ENCODE data around the gene LYRM1. TPM values are rescaled to one million over a fixed set of nuclear protein-coding genes. Genes with fewer than 3 reads are reported as not detected.

The LYRM1 gene
- total and polyA plus RNA-seq, 10 of the 15 experiments (the other 5 are each of a cell fraction or from before 2014, with no cell fraction given), result 18.4 to 54.4 (median 38.0) TPM

DNA sequence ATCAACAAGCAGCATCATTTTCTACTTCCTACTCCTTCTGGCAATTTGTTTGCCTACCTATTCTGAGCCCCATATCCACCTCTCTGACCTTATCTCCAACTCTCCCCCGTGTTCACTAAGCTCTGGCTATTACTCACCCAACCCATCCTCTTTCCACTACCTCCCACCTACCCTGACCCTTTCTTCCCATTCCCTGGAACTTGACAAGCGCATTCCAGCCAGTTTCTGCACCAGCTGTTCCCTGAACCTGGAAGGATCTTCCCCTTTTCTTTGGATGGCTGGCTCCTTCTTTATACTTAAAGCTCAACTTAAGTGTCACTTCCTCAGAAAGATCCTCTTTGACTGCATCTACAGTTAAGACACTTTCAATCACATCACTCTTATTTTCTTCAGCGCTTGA, 2.6 kb upstream of the LYRM1 start:
- Histone ChIP-seq H3K9ac (ENCODE audit: control insufficient read depth, insufficient read depth, low read length) (no peak overlapping the region), H3K4me3 (no peak overlapping the region), H3K9me3 (replicated peaks; ENCODE audit: control insufficient read depth, insufficient read depth, low read length) (no peaks in the 10 kb centered on the region), H4K20me1 (ENCODE audit: control insufficient read depth, insufficient read depth) (no peaks in the 10 kb centered on the region), H3K27me3 (replicated peaks in 1 of 2; ENCODE audit: control insufficient read depth in 2 of 2, insufficient read depth in 2 of 2, low read length in 1 of 2) (no peaks in the 10 kb centered on the region), H3K36me3 (ENCODE audit: control insufficient read depth in 2 of 2, insufficient read depth in 2 of 2, low read length in 1 of 2) (no peaks in the 10 kb centered on the region; a peak in 1 of 4 replicates), H2AFZ (ENCODE audit: control insufficient read depth, low read depth, low read length) (no peak overlapping the region), H3K4me2 (ENCODE audit: control insufficient read depth, insufficient read depth) (no peak overlapping the region), H3K79me2 (ENCODE audit: control insufficient read depth, insufficient read depth, low read length) (peaks cover 20% of the 10 kb centered on the region), H3K4me1 (ENCODE audit: control insufficient read depth, insufficient read depth, low read length) (peaks cover 6% of the 10 kb centered on the region), H3K27ac (ENCODE audit: control insufficient read depth, insufficient read depth) (no peak overlapping the region)
- no peak for FAIRE-seq
- SMC1A ChIA-PET (ENCODE audit: uncharacterized antibody, unreplicated experiment), result interaction anchor here (0.7 to 5.6 kb wide), 10 partner anchors 9 to 94 kb away, joined by 3 to 42 read pairs (median 4); partner anchors contain the start of genes ERI2 and REXO5
- BruUV-seq (replicated peaks), result no TSS peak
- RAD21 ChIA-PET (ENCODE audit: unreplicated experiment), result interaction anchor here (3.8 kb wide), 2 partner anchors 23 to 32 kb away, joined by 27 to 31 read pairs; no protein-coding TSS in a partner anchor
- intact Hi-C loops (cut with micrococcal nuclease; ENCODE audit: unreplicated experiment), result no loop called here
- in situ Hi-C loops (cut with MboI), result loop anchor here (5.0 kb wide), 1 partner anchor 49 kb away; no protein-coding TSS in a partner anchor
- no peak for DNase-seq (ENCODE audit: low read depth, low spot score)
- ATAC-seq, result no peak
- CTCF ChIA-PET, result interaction anchor here (0.8 to 5.6 kb wide), 4 partner anchors 10 to 50 kb away, joined by 3 to 36 read pairs (median 9); no protein-coding TSS in a partner anchor
- POLR2A ChIA-PET, result interaction anchor here (0.8 to 4.3 kb wide), 5 partner anchors 15 to 91 kb away, joined by 3 to 27 read pairs (median 3); no protein-coding TSS in a partner anchor
- 60% methylated on average over 3 of the region's 3 CpGs for WGBS (ENCODE audit: insufficient coverage, insufficient replicate concordance, low lambda C conversion rate, missing lambda C conversion rate)
- TF ChIP-seq RB1 (IDR thresholded peaks at IDR 0.05; ENCODE audit: borderline replicate concordance), result no peak
- TF ChIP-seq BHLHE40 (IDR thresholded peaks at IDR 0.05; ENCODE audit: borderline replicate concordance in 1 of 2, low read depth in 2 of 2, low read length in 1 of 2), result no peak
- no peak for TF ChIP-seq RAD21 (IDR thresholded peaks at IDR 0.05; ENCODE audit: insufficient read depth, low read depth, low read length)
- no peak for TF ChIP-seq MYC (IDR thresholded peaks at IDR 0.05; ENCODE audit: insufficient read depth, insufficient read length, insufficient replicate concordance, low read length, severe bottlenecking)
- no peak for TF ChIP-seq RFX5 (IDR thresholded peaks at IDR 0.05; ENCODE audit: low read depth, low read length)
- no peak for TF ChIP-seq HDGF (IDR thresholded peaks at IDR 0.05)
- TF ChIP-seq MYB (IDR thresholded peaks at IDR 0.05; ENCODE audit: borderline replicate concordance, low read depth, low read length), result no peak
- TF ChIP-seq ETV6 (conservative IDR thresholded peaks at IDR 0.05 in 1 of 2, IDR thresholded peaks at IDR 0.05 in 1 of 2; ENCODE audit: borderline replicate concordance in 1 of 2, low read depth in 1 of 2), result no peak
- no peak for TF ChIP-seq POLR2AphosphoS2 (IDR thresholded peaks at IDR 0.05; ENCODE audit: low read depth, low read length)
- TF ChIP-seq STAT3 (IDR thresholded peaks at IDR 0.05; ENCODE audit: low read depth, low read length), result no peak
- TF ChIP-seq CHD4 (IDR thresholded peaks at IDR 0.05), result no peak
- TF ChIP-seq, protein P1, sequence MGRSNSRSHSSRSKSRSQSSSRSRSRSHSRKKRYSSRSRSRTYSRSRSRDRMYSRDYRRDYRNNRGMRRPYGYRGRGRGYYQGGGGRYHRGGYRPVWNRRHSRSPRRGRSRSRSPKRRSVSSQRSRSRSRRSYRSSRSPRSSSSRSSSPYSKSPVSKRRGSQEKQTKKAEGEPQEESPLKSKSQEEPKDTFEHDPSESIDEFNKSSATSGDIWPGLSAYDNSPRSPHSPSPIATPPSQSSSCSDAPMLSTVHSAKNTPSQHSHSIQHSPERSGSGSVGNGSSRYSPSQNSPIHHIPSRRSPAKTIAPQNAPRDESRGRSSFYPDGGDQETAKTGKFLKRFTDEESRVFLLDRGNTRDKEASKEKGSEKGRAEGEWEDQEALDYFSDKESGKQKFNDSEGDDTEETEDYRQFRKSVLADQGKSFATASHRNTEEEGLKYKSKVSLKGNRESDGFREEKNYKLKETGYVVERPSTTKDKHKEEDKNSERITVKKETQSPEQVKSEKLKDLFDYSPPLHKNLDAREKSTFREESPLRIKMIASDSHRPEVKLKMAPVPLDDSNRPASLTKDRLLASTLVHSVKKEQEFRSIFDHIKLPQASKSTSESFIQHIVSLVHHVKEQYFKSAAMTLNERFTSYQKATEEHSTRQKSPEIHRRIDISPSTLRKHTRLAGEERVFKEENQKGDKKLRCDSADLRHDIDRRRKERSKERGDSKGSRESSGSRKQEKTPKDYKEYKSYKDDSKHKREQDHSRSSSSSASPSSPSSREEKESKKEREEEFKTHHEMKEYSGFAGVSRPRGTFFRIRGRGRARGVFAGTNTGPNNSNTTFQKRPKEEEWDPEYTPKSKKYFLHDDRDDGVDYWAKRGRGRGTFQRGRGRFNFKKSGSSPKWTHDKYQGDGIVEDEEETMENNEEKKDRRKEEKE (IDR thresholded peaks at IDR 0.05), result no peak
- no peak for TF ChIP-seq TCF3 (IDR thresholded peaks at IDR 0.05; ENCODE audit: borderline replicate concordance, insufficient read depth, low read depth, low read length)
- TF ChIP-seq, protein P2, sequence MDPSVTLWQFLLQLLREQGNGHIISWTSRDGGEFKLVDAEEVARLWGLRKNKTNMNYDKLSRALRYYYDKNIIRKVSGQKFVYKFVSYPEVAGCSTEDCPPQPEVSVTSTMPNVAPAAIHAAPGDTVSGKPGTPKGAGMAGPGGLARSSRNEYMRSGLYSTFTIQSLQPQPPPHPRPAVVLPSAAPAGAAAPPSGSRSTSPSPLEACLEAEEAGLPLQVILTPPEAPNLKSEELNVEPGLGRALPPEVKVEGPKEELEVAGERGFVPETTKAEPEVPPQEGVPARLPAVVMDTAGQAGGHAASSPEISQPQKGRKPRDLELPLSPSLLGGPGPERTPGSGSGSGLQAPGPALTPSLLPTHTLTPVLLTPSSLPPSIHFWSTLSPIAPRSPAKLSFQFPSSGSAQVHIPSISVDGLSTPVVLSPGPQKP (IDR thresholded peaks at IDR 0.05; ENCODE audit: low read depth, low read length), result no peak
- no peak for TF ChIP-seq FOXK2 (IDR thresholded peaks at IDR 0.05)
- TF ChIP-seq, protein P3, sequence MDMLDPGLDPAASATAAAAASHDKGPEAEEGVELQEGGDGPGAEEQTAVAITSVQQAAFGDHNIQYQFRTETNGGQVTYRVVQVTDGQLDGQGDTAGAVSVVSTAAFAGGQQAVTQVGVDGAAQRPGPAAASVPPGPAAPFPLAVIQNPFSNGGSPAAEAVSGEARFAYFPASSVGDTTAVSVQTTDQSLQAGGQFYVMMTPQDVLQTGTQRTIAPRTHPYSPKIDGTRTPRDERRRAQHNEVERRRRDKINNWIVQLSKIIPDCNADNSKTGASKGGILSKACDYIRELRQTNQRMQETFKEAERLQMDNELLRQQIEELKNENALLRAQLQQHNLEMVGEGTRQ (IDR thresholded peaks at IDR 0.05; ENCODE audit: borderline replicate concordance, low read depth, low read length), result no peak
- TF ChIP-seq, protein P4, sequence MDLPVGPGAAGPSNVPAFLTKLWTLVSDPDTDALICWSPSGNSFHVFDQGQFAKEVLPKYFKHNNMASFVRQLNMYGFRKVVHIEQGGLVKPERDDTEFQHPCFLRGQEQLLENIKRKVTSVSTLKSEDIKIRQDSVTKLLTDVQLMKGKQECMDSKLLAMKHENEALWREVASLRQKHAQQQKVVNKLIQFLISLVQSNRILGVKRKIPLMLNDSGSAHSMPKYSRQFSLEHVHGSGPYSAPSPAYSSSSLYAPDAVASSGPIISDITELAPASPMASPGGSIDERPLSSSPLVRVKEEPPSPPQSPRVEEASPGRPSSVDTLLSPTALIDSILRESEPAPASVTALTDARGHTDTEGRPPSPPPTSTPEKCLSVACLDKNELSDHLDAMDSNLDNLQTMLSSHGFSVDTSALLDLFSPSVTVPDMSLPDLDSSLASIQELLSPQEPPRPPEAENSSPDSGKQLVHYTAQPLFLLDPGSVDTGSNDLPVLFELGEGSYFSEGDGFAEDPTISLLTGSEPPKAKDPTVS (IDR thresholded peaks at IDR 0.05; ENCODE audit: low read depth, low read length), result no peak
- TF ChIP-seq SP1 (IDR thresholded peaks at IDR 0.05; ENCODE audit: low read depth, low read length), result no peak

Data from GM12878 (cell line).